HL-60 (cell line): ENCODE data around the gene PIGBOS1.
A peak's percentile ranks its signal among the peaks of the same experiment; 100 is the strongest.

ENCODE experiments used
- DNase-seq, 2 experiments: peaks; one replicate each; pipeline ENCODE4 v3.0.0-alpha.2; 2010 to 2020; ENCODE audit warnings: low read depth in 1 of 2, low spot score in 1 of 2
- H3K27ac ChIP-seq: fragments of 250-450 bp; sonication (Bioruptor Pico); replicated peaks from 2 replicates; pipeline ENCODE4 v1.5.1; 2020; ENCODE audit warnings: mild to moderate bottlenecking, moderate library complexity
- H3K27me3 ChIP-seq: fragments of 250-450 bp; sonication (Bioruptor Pico); 2 replicates; pipeline ENCODE4 v1.5.1; 2021; ENCODE audit warnings: mild to moderate bottlenecking, moderate library complexity; ENCODE audit not compliant: insufficient read depth, poor library complexity, severe bottlenecking
- H3K4me3 ChIP-seq: replicated peaks from 2 replicates; pipeline ENCODE4 v1.5.1; 2011; ENCODE audit warnings: mild to moderate bottlenecking, control low read depth, low read length; ENCODE audit not compliant: insufficient read depth
- GABPA ChIP-seq: IDR thresholded peaks from 2 replicates; pipeline ENCODE4 v1.6.1; 2012; ENCODE audit warnings: low read depth
- POLR2AphosphoS5 ChIP-seq: IDR thresholded peaks from 2 replicates; pipeline ENCODE4 v1.6.1; 2012; ENCODE audit warnings: low read depth
- SPI1 ChIP-seq: IDR thresholded peaks from 2 replicates; pipeline ENCODE4 v1.6.1; 2012; ENCODE audit warnings: low read depth, mild to moderate bottlenecking, borderline replicate concordance
- TF ChIP-seq, protein P1 (sequence below): IDR thresholded peaks from one replicate; pipeline ENCODE4 v1.5.1; 2011; ENCODE audit warnings: low read length, control low read depth, inconsistent platforms; ENCODE audit not compliant: insufficient read depth
- TF ChIP-seq, protein P2 (sequence below): IDR thresholded peaks from 2 replicates; pipeline ENCODE4 v1.6.1; 2012; ENCODE audit warnings: low read depth; ENCODE audit not compliant: insufficient replicate concordance

Gene PIGBOS1

DNA sequence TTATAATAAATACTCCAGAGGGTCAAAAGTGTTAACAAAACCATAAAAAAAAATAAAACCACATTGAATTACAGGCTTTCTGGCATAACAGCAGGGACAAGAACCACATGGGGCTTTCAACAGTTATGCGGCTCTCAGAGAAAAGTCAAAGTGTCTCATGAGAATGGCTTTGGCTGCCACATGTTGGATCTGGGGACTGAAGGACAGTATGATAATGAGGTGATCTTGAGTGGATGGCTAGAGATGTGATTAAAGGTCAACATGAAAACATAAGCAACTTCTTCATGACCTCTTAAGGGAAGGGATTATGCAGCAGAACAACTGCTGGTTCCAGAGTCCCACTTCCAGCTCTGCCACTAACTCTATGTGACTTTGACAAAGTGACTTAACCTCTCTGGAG is 34.5 kb downstream of the PIGBOS1 start:
- no peak for TF ChIP-seq GABPA
- TF ChIP-seq, protein P1, sequence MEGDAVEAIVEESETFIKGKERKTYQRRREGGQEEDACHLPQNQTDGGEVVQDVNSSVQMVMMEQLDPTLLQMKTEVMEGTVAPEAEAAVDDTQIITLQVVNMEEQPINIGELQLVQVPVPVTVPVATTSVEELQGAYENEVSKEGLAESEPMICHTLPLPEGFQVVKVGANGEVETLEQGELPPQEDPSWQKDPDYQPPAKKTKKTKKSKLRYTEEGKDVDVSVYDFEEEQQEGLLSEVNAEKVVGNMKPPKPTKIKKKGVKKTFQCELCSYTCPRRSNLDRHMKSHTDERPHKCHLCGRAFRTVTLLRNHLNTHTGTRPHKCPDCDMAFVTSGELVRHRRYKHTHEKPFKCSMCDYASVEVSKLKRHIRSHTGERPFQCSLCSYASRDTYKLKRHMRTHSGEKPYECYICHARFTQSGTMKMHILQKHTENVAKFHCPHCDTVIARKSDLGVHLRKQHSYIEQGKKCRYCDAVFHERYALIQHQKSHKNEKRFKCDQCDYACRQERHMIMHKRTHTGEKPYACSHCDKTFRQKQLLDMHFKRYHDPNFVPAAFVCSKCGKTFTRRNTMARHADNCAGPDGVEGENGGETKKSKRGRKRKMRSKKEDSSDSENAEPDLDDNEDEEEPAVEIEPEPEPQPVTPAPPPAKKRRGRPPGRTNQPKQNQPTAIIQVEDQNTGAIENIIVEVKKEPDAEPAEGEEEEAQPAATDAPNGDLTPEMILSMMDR = no peak
- TF ChIP-seq, protein P2, sequence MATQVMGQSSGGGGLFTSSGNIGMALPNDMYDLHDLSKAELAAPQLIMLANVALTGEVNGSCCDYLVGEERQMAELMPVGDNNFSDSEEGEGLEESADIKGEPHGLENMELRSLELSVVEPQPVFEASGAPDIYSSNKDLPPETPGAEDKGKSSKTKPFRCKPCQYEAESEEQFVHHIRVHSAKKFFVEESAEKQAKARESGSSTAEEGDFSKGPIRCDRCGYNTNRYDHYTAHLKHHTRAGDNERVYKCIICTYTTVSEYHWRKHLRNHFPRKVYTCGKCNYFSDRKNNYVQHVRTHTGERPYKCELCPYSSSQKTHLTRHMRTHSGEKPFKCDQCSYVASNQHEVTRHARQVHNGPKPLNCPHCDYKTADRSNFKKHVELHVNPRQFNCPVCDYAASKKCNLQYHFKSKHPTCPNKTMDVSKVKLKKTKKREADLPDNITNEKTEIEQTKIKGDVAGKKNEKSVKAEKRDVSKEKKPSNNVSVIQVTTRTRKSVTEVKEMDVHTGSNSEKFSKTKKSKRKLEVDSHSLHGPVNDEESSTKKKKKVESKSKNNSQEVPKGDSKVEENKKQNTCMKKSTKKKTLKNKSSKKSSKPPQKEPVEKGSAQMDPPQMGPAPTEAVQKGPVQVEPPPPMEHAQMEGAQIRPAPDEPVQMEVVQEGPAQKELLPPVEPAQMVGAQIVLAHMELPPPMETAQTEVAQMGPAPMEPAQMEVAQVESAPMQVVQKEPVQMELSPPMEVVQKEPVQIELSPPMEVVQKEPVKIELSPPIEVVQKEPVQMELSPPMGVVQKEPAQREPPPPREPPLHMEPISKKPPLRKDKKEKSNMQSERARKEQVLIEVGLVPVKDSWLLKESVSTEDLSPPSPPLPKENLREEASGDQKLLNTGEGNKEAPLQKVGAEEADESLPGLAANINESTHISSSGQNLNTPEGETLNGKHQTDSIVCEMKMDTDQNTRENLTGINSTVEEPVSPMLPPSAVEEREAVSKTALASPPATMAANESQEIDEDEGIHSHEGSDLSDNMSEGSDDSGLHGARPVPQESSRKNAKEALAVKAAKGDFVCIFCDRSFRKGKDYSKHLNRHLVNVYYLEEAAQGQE = no peak
- TF ChIP-seq SPI1 = no peak
- no peak for TF ChIP-seq POLR2AphosphoS5

DNA sequence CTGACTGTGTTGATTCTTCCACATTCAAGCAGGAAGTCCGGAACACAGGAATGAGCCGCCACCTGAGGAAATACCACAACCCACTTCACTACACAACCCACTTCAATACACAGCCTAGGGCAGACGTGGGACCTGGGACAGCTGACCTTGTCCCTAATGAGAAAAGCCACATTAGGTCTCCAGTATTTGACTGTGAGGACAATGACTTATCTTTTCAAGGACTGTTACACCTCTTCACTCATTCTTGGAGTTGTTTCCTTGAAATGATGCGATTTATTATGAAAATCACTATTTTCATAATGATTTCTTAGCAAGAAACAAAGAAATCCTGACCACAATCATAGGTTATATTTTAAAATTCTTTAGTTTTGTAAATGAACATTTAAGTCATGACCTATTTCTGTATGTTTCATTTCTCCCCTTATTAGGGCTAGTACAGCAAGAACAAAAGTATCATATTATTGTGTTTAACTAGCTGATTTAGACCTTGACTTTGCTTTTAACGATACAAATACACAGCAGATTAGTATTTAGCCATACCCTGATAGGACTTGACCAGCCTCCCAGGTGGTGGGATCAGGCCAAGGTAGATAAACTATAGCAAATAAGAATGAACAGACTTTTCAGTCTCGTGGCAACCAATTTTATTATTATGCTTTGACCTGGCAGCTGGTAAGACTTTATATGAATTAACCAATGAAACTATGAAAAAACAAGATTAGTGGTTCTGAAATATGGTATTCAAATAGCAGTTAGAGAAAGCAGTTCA is 35.4 kb downstream of the PIGBOS1 start:
- H3K27me3 ChIP-seq = no peaks in the 10 kb centered on the region
- H3K4me3 ChIP-seq = peak overlapping the region; percentile 18
- no peak for DNase-seq
- TF ChIP-seq SPI1 = no peak
- TF ChIP-seq, protein P1 = no peak
- TF ChIP-seq POLR2AphosphoS5 = no peak
- no peak for TF ChIP-seq GABPA
- TF ChIP-seq, protein P2 = no peak
- peak overlapping the region; percentile 67 for H3K27ac ChIP-seq

More for the DNA sequence above, 34.5 kb downstream of the PIGBOS1 start:
- DNase-seq = no peak
- no peak overlapping the region; the same call in 1 of the 2 replicates for H3K4me3 ChIP-seq
- no peaks in the 10 kb centered on the region for H3K27me3 ChIP-seq
- H3K27ac ChIP-seq = peak overlapping the region; percentile 67

DNA sequence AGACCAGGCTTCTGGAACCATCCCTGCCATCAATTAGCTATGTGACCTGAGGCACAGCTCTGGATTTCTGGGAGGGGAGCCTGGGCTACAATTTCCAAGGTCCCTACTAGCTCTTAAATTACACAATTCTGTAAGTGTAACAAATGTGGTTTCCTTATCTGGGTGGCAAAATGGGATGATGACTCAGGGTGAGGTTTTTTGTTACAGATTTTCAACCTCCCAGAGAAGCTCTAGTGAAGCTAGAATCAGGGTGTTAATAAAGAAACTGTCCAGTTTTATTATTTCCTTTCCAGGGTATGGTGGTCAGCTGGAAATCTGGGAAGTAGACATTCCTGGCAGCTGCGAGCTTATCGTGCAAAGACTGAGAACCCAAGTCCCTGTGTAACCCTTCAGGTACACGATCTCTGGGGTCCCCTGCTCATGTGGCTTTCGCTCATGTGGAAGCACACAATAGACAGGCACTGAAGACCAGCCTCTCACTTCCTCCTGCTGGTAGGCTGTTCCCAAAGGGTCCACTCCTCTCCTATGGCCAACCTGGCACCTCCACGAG is 36.6 kb downstream of the PIGBOS1 start:
- DNase-seq = peak; percentile 71 to 84
- 0 out of 2 replicates have a peak, but pooled peaks have one; percentile 13 for TF ChIP-seq GABPA
- TF ChIP-seq, protein P2 = no peak
- TF ChIP-seq POLR2AphosphoS5 = peak; percentile 29; the same call in 1 of the 2 replicates
- TF ChIP-seq SPI1 = peak; percentile 68; the same call in 1 of the 2 replicates
- TF ChIP-seq, protein P1 = no peak
- peak overlapping the region; percentile 67 for H3K27ac ChIP-seq
- no peaks in the 10 kb centered on the region for H3K27me3 ChIP-seq
- H3K4me3 ChIP-seq = peak overlapping the region; percentile 18
